GM23338 (cell line): Measurements from ENCODE around the gene RIBC2. TPM values are rescaled to one million over a fixed set of nuclear protein-coding genes. Genes with fewer than 3 reads are reported as not detected.

Source experiments
- ATAC-seq: fragments of 200-7000 bp; cut with Tn5 transposase; 3 replicates; pipeline ENCODE4 v1.9.1; 2020
- DNase-seq: peaks from one replicate; pipeline ENCODE4 v3.0.0-alpha.2; 2015; ENCODE audit warnings: low spot score
- H2AFZ ChIP-seq: fragments of 200-600 bp; sonication (generic); 2 replicates; pipeline ENCODE4 v1.8.0; 2016; ENCODE audit warnings: antibody characterized with exemption, mild to moderate bottlenecking, moderate library complexity
- H3F3A ChIP-seq: fragments of 200-600 bp; sonication (generic); replicated peaks from 2 replicates; pipeline ENCODE4 v1.8.0; 2017; ENCODE audit warnings: antibody characterized with exemption, mixed run types, low read depth
- H3K27ac ChIP-seq: fragments of 200-600 bp; sonication (generic); 2 replicates; pipeline ENCODE4 v1.6.1; 2016; ENCODE audit warnings: low read depth
- H3K27me3 ChIP-seq: fragments of 200-600 bp; sonication (generic); 2 replicates; pipeline ENCODE4 v1.8.0; 2016; ENCODE audit warnings: mild to moderate bottlenecking, mixed run types, moderate library complexity; ENCODE audit not compliant: insufficient read depth
- H3K36me3 ChIP-seq: fragments of 200-600 bp; sonication (generic); 2 replicates; pipeline ENCODE4 v1.8.0; 2016; ENCODE audit warnings: mild to moderate bottlenecking; ENCODE audit not compliant: insufficient read depth
- H3K4me1 ChIP-seq: fragments of 200-600 bp; sonication (generic); 2 replicates; pipeline ENCODE4 v1.8.0; 2016; ENCODE audit warnings: mild to moderate bottlenecking, moderate library complexity; ENCODE audit not compliant: insufficient read depth
- H3K4me2 ChIP-seq: fragments of 200-600 bp; sonication (generic); 2 replicates; pipeline ENCODE4 v1.7.1; 2017; ENCODE audit warnings: mixed run types
- H3K4me3 ChIP-seq: fragments of 200-600 bp; sonication (generic); 2 replicates; pipeline ENCODE4 v1.6.1; 2016; ENCODE audit warnings: mixed run types
- H3K79me2 ChIP-seq: fragments of 200-600 bp; sonication (generic); replicated peaks from 2 replicates; pipeline ENCODE4 v1.8.0; 2017; ENCODE audit warnings: mild to moderate bottlenecking; ENCODE audit not compliant: insufficient read depth
- H3K9me2 ChIP-seq: fragments of 200-600 bp; sonication (generic); 2 replicates; pipeline ENCODE4 v1.8.0; 2017; ENCODE audit not compliant: insufficient read depth
- H4K20me1 ChIP-seq: fragments of 200-600 bp; sonication (generic); replicated peaks from 2 replicates; pipeline ENCODE4 v1.8.0; 2017; ENCODE audit warnings: mild to moderate bottlenecking; ENCODE audit not compliant: insufficient read depth
- H3K27ac Mint-ChIP-seq: 2 replicates; pipeline ENCODE4 v1.8.0; 2020; ENCODE audit warnings: inconsistent platforms, mild to moderate bottlenecking, moderate library complexity, mixed read lengths
- H3K27me3 Mint-ChIP-seq: 3 replicates; pipeline ENCODE4 v1.8.0; 2022; ENCODE audit warnings: low read depth, mild to moderate bottlenecking, moderate library complexity, mixed read lengths, inconsistent platforms; ENCODE audit not compliant: insufficient read depth, poor library complexity
- H3K36me3 Mint-ChIP-seq: 3 replicates; pipeline ENCODE4 v1.8.0; 2021; ENCODE audit warnings: low read depth, mild to moderate bottlenecking, inconsistent platforms, moderate library complexity, mixed read lengths
- H3K4me1 Mint-ChIP-seq: 3 replicates; pipeline ENCODE4 v1.8.0; 2020; ENCODE audit warnings: mild to moderate bottlenecking, inconsistent platforms, mixed read lengths
- H3K4me3 Mint-ChIP-seq: 3 replicates; pipeline ENCODE4 v1.8.0; 2021; ENCODE audit warnings: moderate library complexity, mild to moderate bottlenecking, inconsistent platforms, mixed read lengths
- H3K9me3 Mint-ChIP-seq: 3 replicates; pipeline ENCODE4 v1.8.0; 2020; ENCODE audit warnings: moderate library complexity, mild to moderate bottlenecking, inconsistent platforms, mixed read lengths
- EZH2 ChIP-seq: fragments of 200-600 bp; sonication (generic); IDR thresholded peaks from one replicate; pipeline ENCODE4 v1.8.0; 2017; ENCODE audit warnings: antibody characterized with exemption, mild to moderate bottlenecking, low read depth; ENCODE audit not compliant: unreplicated experiment
- EZH2phosphoT487 ChIP-seq: fragments of 200-600 bp; sonication (generic); IDR thresholded peaks from one replicate; pipeline ENCODE4 v1.8.1; 2018; ENCODE audit warnings: antibody characterized with exemption; ENCODE audit not compliant: unreplicated experiment
- JUNB ChIP-seq: IDR thresholded peaks from one replicate; pipeline ENCODE4 v1.6.1; 2016; ENCODE audit warnings: antibody characterized with exemption; ENCODE audit not compliant: unreplicated experiment
- NANOG ChIP-seq: IDR thresholded peaks from 2 replicates; pipeline ENCODE4 v1.6.1; 2016; ENCODE audit warnings: antibody characterized with exemption, borderline replicate concordance
- POLR2AphosphoS5 ChIP-seq: IDR thresholded peaks from 2 replicates; pipeline ENCODE4 v1.6.1; 2016; ENCODE audit warnings: antibody characterized with exemption, low read depth
- ZNF114 ChIP-seq: fragments of 250-450 bp; sonication (Bioruptor Pico); IDR thresholded peaks from 2 replicates; pipeline ENCODE4 v1.5.0; 2020; ENCODE audit warnings: mild to moderate bottlenecking, moderate library complexity
- polyA plus RNA-seq: library from polyadenylated mRNA; unstranded; fragments of >200 nt; fragmentation: Nextera tagmentation; extraction: Ambion mirVana; gene quantifications from 2 replicates; pipeline ENCODE4 v1.2.1, GENCODE V29; 2016
- total RNA-seq: library from RNA; depleted of rRNA; stranded (reverse); fragments of >200 nt; shearing (Covaris generic); gene quantifications from 2 replicates; pipeline ENCODE4 v1.2.3, GENCODE V29; 2014
- TF ChIP-seq, protein P1 (sequence below): fragments of 250-450 bp; sonication (Bioruptor Pico); IDR thresholded peaks from 2 replicates; pipeline ENCODE4 v1.5.0; 2020; ENCODE audit warnings: mild to moderate bottlenecking, moderate library complexity
- TF ChIP-seq, protein P2 (sequence below): IDR thresholded peaks from 2 replicates; pipeline ENCODE4 v1.6.1; 2016; ENCODE audit warnings: antibody characterized with exemption

RIBC2 gene
- total and polyA plus RNA-seq, 2 experiments from 2014 or later, result 2.2 to 2.8 TPM

DNA sequence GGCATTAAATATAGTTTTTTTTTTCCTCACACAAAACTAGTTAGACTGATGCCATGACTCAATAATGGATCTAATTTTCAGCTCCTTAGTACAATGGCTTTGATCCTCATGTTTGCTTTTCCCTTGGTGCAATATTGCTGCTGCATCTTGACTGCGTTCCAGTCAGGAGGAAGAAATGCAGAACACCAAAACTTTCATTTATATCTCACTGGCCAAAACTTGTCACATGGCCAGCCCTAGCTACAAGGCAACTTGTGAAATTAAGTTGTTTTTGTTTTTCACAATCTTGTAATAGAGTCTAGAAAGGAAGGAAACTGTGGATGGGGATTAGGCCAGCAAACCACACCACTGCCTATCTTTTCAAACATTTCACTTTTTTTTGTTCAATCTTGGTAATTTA, 36.8 kb upstream of the RIBC2 start (continued):
- TF ChIP-seq, protein P1, sequence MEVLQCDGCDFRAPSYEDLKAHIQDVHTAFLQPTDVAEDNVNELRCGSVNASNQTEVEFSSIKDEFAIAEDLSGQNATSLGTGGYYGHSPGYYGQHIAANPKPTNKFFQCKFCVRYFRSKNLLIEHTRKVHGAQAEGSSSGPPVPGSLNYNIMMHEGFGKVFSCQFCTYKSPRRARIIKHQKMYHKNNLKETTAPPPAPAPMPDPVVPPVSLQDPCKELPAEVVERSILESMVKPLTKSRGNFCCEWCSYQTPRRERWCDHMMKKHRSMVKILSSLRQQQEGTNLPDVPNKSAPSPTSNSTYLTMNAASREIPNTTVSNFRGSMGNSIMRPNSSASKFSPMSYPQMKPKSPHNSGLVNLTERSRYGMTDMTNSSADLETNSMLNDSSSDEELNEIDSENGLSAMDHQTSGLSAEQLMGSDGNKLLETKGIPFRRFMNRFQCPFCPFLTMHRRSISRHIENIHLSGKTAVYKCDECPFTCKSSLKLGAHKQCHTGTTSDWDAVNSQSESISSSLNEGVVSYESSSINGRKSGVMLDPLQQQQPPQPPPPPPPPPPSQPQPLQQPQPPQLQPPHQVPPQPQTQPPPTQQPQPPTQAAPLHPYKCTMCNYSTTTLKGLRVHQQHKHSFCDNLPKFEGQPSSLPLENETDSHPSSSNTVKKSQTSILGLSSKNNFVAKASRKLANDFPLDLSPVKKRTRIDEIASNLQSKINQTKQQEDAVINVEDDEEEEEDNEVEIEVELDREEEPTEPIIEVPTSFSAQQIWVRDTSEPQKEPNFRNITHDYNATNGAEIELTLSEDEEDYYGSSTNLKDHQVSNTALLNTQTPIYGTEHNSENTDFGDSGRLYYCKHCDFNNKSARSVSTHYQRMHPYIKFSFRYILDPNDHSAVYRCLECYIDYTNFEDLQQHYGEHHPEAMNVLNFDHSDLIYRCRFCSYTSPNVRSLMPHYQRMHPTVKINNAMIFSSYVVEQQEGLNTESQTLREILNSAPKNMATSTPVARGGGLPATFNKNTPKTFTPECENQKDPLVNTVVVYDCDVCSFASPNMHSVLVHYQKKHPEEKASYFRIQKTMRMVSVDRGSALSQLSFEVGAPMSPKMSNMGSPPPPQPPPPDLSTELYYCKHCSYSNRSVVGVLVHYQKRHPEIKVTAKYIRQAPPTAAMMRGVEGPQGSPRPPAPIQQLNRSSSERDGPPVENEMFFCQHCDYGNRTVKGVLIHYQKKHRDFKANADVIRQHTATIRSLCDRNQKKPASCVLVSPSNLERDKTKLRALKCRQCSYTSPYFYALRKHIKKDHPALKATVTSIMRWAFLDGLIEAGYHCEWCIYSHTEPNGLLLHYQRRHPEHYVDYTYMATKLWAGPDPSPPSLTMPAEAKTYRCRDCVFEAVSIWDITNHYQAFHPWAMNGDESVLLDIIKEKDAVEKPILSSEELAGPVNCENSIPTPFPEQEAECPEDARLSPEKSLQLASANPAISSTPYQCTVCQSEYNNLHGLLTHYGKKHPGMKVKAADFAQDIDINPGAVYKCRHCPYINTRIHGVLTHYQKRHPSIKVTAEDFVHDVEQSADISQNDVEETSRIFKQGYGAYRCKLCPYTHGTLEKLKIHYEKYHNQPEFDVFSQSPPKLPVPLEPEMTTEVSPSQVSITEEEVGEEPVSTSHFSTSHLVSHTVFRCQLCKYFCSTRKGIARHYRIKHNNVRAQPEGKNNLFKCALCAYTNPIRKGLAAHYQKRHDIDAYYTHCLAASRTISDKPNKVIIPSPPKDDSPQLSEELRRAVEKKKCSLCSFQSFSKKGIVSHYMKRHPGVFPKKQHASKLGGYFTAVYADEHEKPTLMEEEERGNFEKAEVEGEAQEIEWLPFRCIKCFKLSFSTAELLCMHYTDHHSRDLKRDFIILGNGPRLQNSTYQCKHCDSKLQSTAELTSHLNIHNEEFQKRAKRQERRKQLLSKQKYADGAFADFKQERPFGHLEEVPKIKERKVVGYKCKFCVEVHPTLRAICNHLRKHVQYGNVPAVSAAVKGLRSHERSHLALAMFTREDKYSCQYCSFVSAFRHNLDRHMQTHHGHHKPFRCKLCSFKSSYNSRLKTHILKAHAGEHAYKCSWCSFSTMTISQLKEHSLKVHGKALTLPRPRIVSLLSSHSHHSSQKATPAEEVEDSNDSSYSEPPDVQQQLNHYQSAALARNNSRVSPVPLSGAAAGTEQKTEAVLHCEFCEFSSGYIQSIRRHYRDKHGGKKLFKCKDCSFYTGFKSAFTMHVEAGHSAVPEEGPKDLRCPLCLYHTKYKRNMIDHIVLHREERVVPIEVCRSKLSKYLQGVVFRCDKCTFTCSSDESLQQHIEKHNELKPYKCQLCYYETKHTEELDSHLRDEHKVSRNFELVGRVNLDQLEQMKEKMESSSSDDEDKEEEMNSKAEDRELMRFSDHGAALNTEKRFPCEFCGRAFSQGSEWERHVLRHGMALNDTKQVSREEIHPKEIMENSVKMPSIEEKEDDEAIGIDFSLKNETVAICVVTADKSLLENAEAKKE, result no peak
- no peak for TF ChIP-seq EZH2

DNA sequence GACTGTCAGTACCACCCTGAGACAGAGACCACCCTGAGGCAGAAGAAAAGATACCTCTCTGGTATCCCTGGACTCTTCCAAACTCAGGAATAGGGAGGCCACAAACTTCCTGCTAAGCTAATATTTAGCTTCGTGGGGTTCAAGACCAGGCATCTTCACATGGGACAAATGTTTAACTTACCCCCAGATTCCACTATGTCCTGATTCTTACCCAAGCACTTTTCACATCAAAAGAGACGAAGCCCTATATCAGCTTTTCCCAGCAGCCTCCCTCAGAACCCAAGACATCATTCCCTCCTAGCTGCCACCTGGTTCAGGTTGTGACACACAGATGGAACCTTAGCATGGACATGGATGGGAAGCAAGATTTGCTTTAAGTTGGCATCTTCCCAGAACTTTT, 32.1 kb upstream of the RIBC2 start:
- Histone ChIP-seq H3K4me3 (no peak overlapping the region), H3K27ac (no peak overlapping the region), H3K27me3 (no peaks in the 10 kb centered on the region), H3K4me2 (no peak overlapping the region), H4K20me1 (no peaks in the 10 kb centered on the region), H3K36me3 (no peaks in the 10 kb centered on the region), H3K4me1 (no peaks in the 10 kb centered on the region), H3F3A (no peaks in the 10 kb centered on the region), H3K79me2 (no peaks in the 10 kb centered on the region), H3K9me2 (no peaks in the 10 kb centered on the region), H2AFZ (no peak overlapping the region)
- no peaks in the 10 kb centered on the region for H3K27me3 Mint-ChIP-seq
- H3K36me3 Mint-ChIP-seq, result no peaks in the 10 kb centered on the region
- H3K9me3 Mint-ChIP-seq, result no peaks in the 10 kb centered on the region
- H3K4me3 Mint-ChIP-seq, result no peak overlapping the region
- H3K4me1 Mint-ChIP-seq, result no peaks in the 10 kb centered on the region
- DNase-seq (no peak), ATAC-seq (no peak)
- no peak overlapping the region for H3K27ac Mint-ChIP-seq
- TF ChIP-seq, protein P1, result no peak
- TF ChIP-seq, protein P2, sequence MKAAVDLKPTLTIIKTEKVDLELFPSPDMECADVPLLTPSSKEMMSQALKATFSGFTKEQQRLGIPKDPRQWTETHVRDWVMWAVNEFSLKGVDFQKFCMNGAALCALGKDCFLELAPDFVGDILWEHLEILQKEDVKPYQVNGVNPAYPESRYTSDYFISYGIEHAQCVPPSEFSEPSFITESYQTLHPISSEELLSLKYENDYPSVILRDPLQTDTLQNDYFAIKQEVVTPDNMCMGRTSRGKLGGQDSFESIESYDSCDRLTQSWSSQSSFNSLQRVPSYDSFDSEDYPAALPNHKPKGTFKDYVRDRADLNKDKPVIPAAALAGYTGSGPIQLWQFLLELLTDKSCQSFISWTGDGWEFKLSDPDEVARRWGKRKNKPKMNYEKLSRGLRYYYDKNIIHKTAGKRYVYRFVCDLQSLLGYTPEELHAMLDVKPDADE, result no peak
- TF ChIP-seq POLR2AphosphoS5 (no peak), NANOG (no peak), JUNB (no peak), ZNF114 (CRISPR knock-in tag) (no peak), EZH2phosphoT487 (no peak)
